ENCODE measurements around the gene TEX30. TPM values are rescaled to one million over a fixed set of nuclear protein-coding genes. Genes with fewer than 3 reads are reported as not detected.

The TEX30 gene
- polyA plus RNA-seq, 2 of the 4 experiments (the other 2 are of a cell fraction) = 12.9 to 21.3 TPM

DNA sequence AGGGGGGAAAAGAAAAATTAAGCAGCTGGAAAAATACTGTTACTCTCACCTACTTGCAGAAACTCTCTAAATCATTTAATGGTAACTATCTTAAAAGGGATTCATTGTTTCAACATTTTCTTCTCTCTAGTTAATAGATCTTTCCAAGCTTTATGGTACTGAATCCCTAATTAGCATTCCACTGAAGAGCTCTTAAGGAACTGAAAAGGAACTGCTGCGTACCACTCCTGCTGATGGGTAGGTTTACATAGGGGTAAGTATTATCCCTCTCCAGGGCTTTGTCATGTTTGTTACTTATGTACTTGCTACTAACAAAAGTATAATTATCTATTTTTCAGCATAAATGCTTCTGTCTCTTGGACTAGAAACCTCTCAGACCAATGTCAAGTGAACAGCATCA is 12.5 kb downstream of the TEX30 start:
- DNase-seq (ENCODE audit: low read depth in 1 of 2, low spot score in 1 of 2) (no peak), ATAC-seq (no peak), FAIRE-seq (no peak)
- ChIA-PET POLR2A (no interaction called here), CTCF (no interaction called here)
- Histone ChIP-seq H3K27ac (no peak overlapping the region), H3K9me3 (no peaks in the 10 kb centered on the region), H3K4me3 (no peak overlapping the region), H3K4me1 (no peaks in the 10 kb centered on the region), H3K4me2 (no peak overlapping the region)
- TF ChIP-seq ZNF302 (CRISPR knock-in tag; IDR thresholded peaks at IDR 0.05) = no peak
- no peak for TF ChIP-seq CHD2 (IDR thresholded peaks at IDR 0.05; ENCODE audit: low read length, partially characterized antibody)
- TF ChIP-seq POLR2A (IDR thresholded peaks at IDR 0.05; ENCODE audit: low read length) = no peak
- TF ChIP-seq ZSCAN20 (CRISPR knock-in tag; IDR thresholded peaks at IDR 0.05) = no peak
- TF ChIP-seq SMC3 (IDR thresholded peaks at IDR 0.05) = no peak
- no peak for TF ChIP-seq RNF2 (IDR thresholded peaks at IDR 0.05; ENCODE audit: borderline replicate concordance, low read depth)
- TF ChIP-seq PHF8 (IDR thresholded peaks at IDR 0.05; ENCODE audit: borderline replicate concordance, low read depth) = no peak
- WGBS (ENCODE audit: missing lambda C conversion rate) = 84% methylated on average over 1 of the region's 1 CpG

DNA sequence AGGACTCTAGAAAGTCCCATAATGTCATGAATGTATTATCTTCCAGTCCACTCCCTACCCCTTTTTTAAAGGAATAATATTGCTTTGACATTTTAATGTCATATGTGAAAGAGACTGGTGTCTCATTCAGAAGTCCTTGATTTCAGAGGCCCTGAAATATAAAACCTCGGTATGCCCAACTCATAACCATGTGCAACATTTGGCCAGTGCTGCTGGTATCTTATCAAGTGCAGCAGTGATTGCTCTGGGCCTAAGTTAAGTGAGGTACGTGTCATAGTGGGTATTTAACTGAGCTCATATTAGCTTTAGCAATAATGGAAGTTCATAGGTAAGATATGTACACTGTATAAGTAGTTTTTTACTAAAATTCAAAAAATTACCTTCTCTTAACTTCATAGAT is 14.7 kb downstream of the TEX30 start:
- no peaks in the 10 kb centered on the region for H3K4me1 ChIP-seq
- H3K4me3 ChIP-seq = no peak overlapping the region
- DNase-seq (ENCODE audit: low read depth in 1 of 2, low spot score in 1 of 2) (no peak), ATAC-seq (no peak), FAIRE-seq (no peak)
- H3K4me2 ChIP-seq = no peak overlapping the region
- H3K9me3 ChIP-seq = no peaks in the 10 kb centered on the region
- TF ChIP-seq CHD2 (IDR thresholded peaks at IDR 0.05; ENCODE audit: low read length, partially characterized antibody) (no peak), SMC3 (IDR thresholded peaks at IDR 0.05) (no peak), TFCP2L1 (CRISPR knock-in tag; IDR thresholded peaks at IDR 0.05) (no peak), NFE2L2 (conservative IDR thresholded peaks at IDR 0.05; ENCODE audit: low read length) (no peak), RCOR1 (IDR thresholded peaks at IDR 0.05; ENCODE audit: low read depth, low read length) (no peak), EHF (CRISPR knock-in tag; IDR thresholded peaks at IDR 0.05) (no peak), POLR2A (IDR thresholded peaks at IDR 0.05; ENCODE audit: low read length) (no peak), PHF8 (IDR thresholded peaks at IDR 0.05; ENCODE audit: borderline replicate concordance, low read depth) (no peak), MAFK (IDR thresholded peaks at IDR 0.05; ENCODE audit: partially characterized antibody) (no peak), RFX5 (IDR thresholded peaks at IDR 0.05) (no peak)
- TF ChIP-seq, protein P1, sequence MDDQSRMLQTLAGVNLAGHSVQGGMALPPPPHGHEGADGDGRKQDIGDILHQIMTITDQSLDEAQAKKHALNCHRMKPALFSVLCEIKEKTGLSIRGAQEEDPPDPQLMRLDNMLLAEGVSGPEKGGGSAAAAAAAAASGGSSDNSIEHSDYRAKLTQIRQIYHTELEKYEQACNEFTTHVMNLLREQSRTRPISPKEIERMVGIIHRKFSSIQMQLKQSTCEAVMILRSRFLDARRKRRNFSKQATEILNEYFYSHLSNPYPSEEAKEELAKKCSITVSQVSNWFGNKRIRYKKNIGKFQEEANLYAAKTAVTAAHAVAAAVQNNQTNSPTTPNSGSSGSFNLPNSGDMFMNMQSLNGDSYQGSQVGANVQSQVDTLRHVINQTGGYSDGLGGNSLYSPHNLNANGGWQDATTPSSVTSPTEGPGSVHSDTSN (IDR thresholded peaks at IDR 0.05) = no peak
- TF ChIP-seq, protein P2, sequence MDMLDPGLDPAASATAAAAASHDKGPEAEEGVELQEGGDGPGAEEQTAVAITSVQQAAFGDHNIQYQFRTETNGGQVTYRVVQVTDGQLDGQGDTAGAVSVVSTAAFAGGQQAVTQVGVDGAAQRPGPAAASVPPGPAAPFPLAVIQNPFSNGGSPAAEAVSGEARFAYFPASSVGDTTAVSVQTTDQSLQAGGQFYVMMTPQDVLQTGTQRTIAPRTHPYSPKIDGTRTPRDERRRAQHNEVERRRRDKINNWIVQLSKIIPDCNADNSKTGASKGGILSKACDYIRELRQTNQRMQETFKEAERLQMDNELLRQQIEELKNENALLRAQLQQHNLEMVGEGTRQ (IDR thresholded peaks at IDR 0.05) = no peak
- ChIA-PET POLR2A (no interaction called here), CTCF (no interaction called here)
- 60% methylated on average over 2 of the region's 2 CpGs for WGBS (ENCODE audit: missing lambda C conversion rate)
- no peak overlapping the region for H3K27ac ChIP-seq

DNA sequence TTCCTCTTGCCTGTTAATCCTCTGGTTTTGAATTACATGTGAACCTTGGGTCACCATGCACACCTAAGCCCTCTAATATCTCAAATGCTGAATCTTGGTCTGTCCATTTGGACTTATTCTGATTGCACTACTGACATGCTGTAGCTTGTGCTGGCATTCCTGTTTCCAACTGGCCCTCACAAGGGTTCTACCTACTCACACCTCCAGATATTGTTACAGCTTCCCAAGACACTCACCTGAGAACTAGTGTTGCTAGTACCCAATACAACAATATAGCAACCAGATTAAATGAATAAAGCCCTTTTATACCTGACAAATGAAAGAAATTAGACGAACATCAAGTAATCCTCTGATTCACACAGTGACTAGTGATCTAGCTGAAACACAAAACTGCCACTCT is 16.6 kb downstream of the TEX30 start:
- ATAC-seq (no peak), DNase-seq (ENCODE audit: low read depth in 1 of 2, low spot score in 1 of 2) (no peak), FAIRE-seq (no peak)
- no peak overlapping the region for H3K27ac ChIP-seq
- no peak overlapping the region for H3K4me3 ChIP-seq
- 15% methylated on average over 1 of the region's 1 CpG for WGBS (ENCODE audit: missing lambda C conversion rate)
- CTCF ChIA-PET = interaction anchor here (0.8 kb wide), 1 partner anchor 46 kb away, joined by 3 read pairs; no protein-coding TSS in a partner anchor
- TF ChIP-seq HOXB13 (CRISPR knock-in tag; IDR thresholded peaks at IDR 0.05; ENCODE audit: low read depth) (no peak), RCOR1 (IDR thresholded peaks at IDR 0.05; ENCODE audit: low read depth, low read length) (no peak), ZSCAN20 (CRISPR knock-in tag; IDR thresholded peaks at IDR 0.05) (no peak)
- TF ChIP-seq, protein P3, sequence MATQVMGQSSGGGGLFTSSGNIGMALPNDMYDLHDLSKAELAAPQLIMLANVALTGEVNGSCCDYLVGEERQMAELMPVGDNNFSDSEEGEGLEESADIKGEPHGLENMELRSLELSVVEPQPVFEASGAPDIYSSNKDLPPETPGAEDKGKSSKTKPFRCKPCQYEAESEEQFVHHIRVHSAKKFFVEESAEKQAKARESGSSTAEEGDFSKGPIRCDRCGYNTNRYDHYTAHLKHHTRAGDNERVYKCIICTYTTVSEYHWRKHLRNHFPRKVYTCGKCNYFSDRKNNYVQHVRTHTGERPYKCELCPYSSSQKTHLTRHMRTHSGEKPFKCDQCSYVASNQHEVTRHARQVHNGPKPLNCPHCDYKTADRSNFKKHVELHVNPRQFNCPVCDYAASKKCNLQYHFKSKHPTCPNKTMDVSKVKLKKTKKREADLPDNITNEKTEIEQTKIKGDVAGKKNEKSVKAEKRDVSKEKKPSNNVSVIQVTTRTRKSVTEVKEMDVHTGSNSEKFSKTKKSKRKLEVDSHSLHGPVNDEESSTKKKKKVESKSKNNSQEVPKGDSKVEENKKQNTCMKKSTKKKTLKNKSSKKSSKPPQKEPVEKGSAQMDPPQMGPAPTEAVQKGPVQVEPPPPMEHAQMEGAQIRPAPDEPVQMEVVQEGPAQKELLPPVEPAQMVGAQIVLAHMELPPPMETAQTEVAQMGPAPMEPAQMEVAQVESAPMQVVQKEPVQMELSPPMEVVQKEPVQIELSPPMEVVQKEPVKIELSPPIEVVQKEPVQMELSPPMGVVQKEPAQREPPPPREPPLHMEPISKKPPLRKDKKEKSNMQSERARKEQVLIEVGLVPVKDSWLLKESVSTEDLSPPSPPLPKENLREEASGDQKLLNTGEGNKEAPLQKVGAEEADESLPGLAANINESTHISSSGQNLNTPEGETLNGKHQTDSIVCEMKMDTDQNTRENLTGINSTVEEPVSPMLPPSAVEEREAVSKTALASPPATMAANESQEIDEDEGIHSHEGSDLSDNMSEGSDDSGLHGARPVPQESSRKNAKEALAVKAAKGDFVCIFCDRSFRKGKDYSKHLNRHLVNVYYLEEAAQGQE (IDR thresholded peaks at IDR 0.05) = no peak
- TF ChIP-seq, protein P4, sequence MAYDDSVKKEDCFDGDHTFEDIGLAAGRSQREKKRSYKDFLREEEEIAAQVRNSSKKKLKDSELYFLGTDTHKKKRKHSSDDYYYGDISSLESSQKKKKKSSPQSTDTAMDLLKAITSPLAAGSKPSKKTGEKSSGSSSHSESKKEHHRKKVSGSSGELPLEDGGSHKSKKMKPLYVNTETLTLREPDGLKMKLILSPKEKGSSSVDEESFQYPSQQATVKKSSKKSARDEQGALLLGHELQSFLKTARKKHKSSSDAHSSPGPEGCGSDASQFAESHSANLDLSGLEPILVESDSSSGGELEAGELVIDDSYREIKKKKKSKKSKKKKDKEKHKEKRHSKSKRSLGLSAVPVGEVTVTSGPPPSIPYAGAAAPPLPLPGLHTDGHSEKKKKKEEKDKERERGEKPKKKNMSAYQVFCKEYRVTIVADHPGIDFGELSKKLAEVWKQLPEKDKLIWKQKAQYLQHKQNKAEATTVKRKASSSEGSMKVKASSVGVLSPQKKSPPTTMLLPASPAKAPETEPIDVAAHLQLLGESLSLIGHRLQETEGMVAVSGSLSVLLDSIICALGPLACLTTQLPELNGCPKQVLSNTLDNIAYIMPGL (CRISPR knock-in tag; IDR thresholded peaks at IDR 0.05; ENCODE audit: borderline replicate concordance) = no peak
- no peak overlapping the region for H3K4me2 ChIP-seq
- no peaks in the 10 kb centered on the region for H3K9me3 ChIP-seq
- H3K4me1 ChIP-seq = no peaks in the 10 kb centered on the region
- POLR2A ChIA-PET = no interaction called here

Data from A549 (cell line).